Sigmoid colon (tissue), 4 donors: Measurements from ENCODE around the gene GALK1.

ENCODE experiments used
- CTCF ChIP-seq, 4 experiments: fragments of 450-650 bp in 3 of 4; fragments of 200-600 bp in 1 of 4; IDR thresholded peaks; one replicate each; pipeline ENCODE4 v1.5.1; 2016 to 2019; ENCODE audit warnings: antibody characterized with exemption in 4 of 4, mild to moderate bottlenecking in 3 of 4, moderate library complexity in 2 of 4
- EP300 ChIP-seq, 4 donors: sonication (generic); formaldehyde crosslinking; IDR thresholded peaks; one replicate each; pipeline ENCODE4 v1.6.1; 2017; ENCODE audit warnings: antibody characterized with exemption in 4 of 4
- POLR2A ChIP-seq, 2 donors: fragments of 450-650 bp; IDR thresholded peaks; one replicate each; pipeline ENCODE4 v1.6.1; 2016; ENCODE audit warnings: antibody characterized with exemption in 2 of 2, mild to moderate bottlenecking in 2 of 2, moderate library complexity in 2 of 2
- POLR2AphosphoS5 ChIP-seq, 4 donors: sonication (generic); formaldehyde crosslinking; IDR thresholded peaks; one replicate each; pipeline ENCODE4 v1.6.1; 2017; ENCODE audit warnings: antibody characterized with exemption in 4 of 4

GRCh38 chr17:75777296-75777922, 12.4 kb upstream of the GALK1 start:
- TF ChIP-seq CTCF (IDR thresholded peaks at IDR 0.05) (no peak), POLR2A (IDR thresholded peaks at IDR 0.05) (no peak), EP300 (IDR thresholded peaks at IDR 0.05) (no peak), POLR2AphosphoS5 (IDR thresholded peaks at IDR 0.05) (peak in 2 of 4 donors; percentile 31 to 33)
